ENCODE results near the gene OSBPL2. TPM values are rescaled to one million over a fixed set of nuclear protein-coding genes. Genes with fewer than 3 reads are reported as not detected.

The OSBPL2 gene
- polyA plus RNA-seq, 1 donor: 35.7 TPM

GRCh38 chr20:62197311-62197710, 41.0 kb upstream of the OSBPL2 start:
- H3K36me3 ChIP-seq (ENCODE audit: control insufficient read depth, insufficient read depth, low read length): peaks cover 64% of the 10 kb centered on the region
- no CpG with 5 or more reads among the region's 9 CpGs for WGBS (ENCODE audit: insufficient coverage, low lambda C conversion rate)
- no peak overlapping the region for H3K4me3 ChIP-seq (ENCODE audit: low read length)
- no peak for DNase-seq
- no peaks in the 10 kb centered on the region for H3K27me3 ChIP-seq (ENCODE audit: control insufficient read depth, insufficient read depth, low read length)
- no peak overlapping the region for H3K27ac ChIP-seq (ENCODE audit: low read length)
- H3K9me3 ChIP-seq (ENCODE audit: control insufficient read depth, low read depth, low read length): no peaks in the 10 kb centered on the region
- no peaks in the 10 kb centered on the region for H3K4me1 ChIP-seq (ENCODE audit: control insufficient read depth, insufficient read depth, low read length)

GRCh38 chr20:62197801-62198200, 40.5 kb upstream of the OSBPL2 start:
- Histone ChIP-seq H3K4me3 (ENCODE audit: low read length) (no peak overlapping the region), H3K36me3 (ENCODE audit: control insufficient read depth, insufficient read depth, low read length) (peaks cover 66% of the 10 kb centered on the region), H3K27me3 (ENCODE audit: control insufficient read depth, insufficient read depth, low read length) (no peaks in the 10 kb centered on the region), H3K27ac (ENCODE audit: low read length) (no peak overlapping the region), H3K9me3 (ENCODE audit: control insufficient read depth, low read depth, low read length) (no peaks in the 10 kb centered on the region), H3K4me1 (ENCODE audit: control insufficient read depth, insufficient read depth, low read length) (no peaks in the 10 kb centered on the region)
- DNase-seq: no peak
- no CpG with 5 or more reads among the region's 18 CpGs for WGBS (ENCODE audit: insufficient coverage, low lambda C conversion rate)

GRCh38 chr20:62198496-62198895, 39.8 kb upstream of the OSBPL2 start:
- Histone ChIP-seq H3K4me3 (ENCODE audit: low read length) (no peak overlapping the region), H3K9me3 (ENCODE audit: control insufficient read depth, low read depth, low read length) (no peaks in the 10 kb centered on the region), H3K27me3 (ENCODE audit: control insufficient read depth, insufficient read depth, low read length) (no peaks in the 10 kb centered on the region), H3K4me1 (ENCODE audit: control insufficient read depth, insufficient read depth, low read length) (no peaks in the 10 kb centered on the region), H3K27ac (ENCODE audit: low read length) (no peak overlapping the region), H3K36me3 (ENCODE audit: control insufficient read depth, insufficient read depth, low read length) (peaks cover 66% of the 10 kb centered on the region)
- DNase-seq: no peak
- WGBS (ENCODE audit: insufficient coverage, low lambda C conversion rate): no CpG with 5 or more reads among the region's 17 CpGs

GRCh38 chr20:62198931-62199330, 39.4 kb upstream of the OSBPL2 start:
- Histone ChIP-seq H3K9me3 (ENCODE audit: control insufficient read depth, low read depth, low read length) (no peaks in the 10 kb centered on the region), H3K36me3 (ENCODE audit: control insufficient read depth, insufficient read depth, low read length) (peaks cover 66% of the 10 kb centered on the region), H3K4me1 (ENCODE audit: control insufficient read depth, insufficient read depth, low read length) (no peaks in the 10 kb centered on the region), H3K27me3 (ENCODE audit: control insufficient read depth, insufficient read depth, low read length) (no peaks in the 10 kb centered on the region), H3K4me3 (ENCODE audit: low read length) (no peak overlapping the region), H3K27ac (ENCODE audit: low read length) (no peak overlapping the region)
- DNase-seq: no peak
- no CpG with 5 or more reads among the region's 18 CpGs for WGBS (ENCODE audit: insufficient coverage, low lambda C conversion rate)

GRCh38 chr20:62200491-62201172, 37.7 kb upstream of the OSBPL2 start:
- Histone ChIP-seq H3K27me3 (ENCODE audit: control insufficient read depth, insufficient read depth, low read length) (no peaks in the 10 kb centered on the region), H3K9me3 (ENCODE audit: control insufficient read depth, low read depth, low read length) (no peaks in the 10 kb centered on the region), H3K27ac (ENCODE audit: low read length) (no peak overlapping the region), H3K36me3 (ENCODE audit: control insufficient read depth, insufficient read depth, low read length) (peaks cover 61% of the 10 kb centered on the region), H3K4me1 (ENCODE audit: control insufficient read depth, insufficient read depth, low read length) (no peaks in the 10 kb centered on the region), H3K4me3 (ENCODE audit: low read length) (no peak overlapping the region)
- DNase-seq: no peak
- WGBS (ENCODE audit: insufficient coverage, low lambda C conversion rate): no CpG with 5 or more reads among the region's 38 CpGs

GRCh38 chr20:62201173-62202082, 36.9 kb upstream of the OSBPL2 start:
- WGBS (ENCODE audit: insufficient coverage, low lambda C conversion rate): no CpG with 5 or more reads among the region's 38 CpGs
- Histone ChIP-seq H3K4me3 (ENCODE audit: low read length) (no peak overlapping the region), H3K27ac (ENCODE audit: low read length) (no peak overlapping the region), H3K4me1 (ENCODE audit: control insufficient read depth, insufficient read depth, low read length) (no peaks in the 10 kb centered on the region), H3K27me3 (ENCODE audit: control insufficient read depth, insufficient read depth, low read length) (no peaks in the 10 kb centered on the region), H3K36me3 (ENCODE audit: control insufficient read depth, insufficient read depth, low read length) (peaks cover 56% of the 10 kb centered on the region), H3K9me3 (ENCODE audit: control insufficient read depth, low read depth, low read length) (no peaks in the 10 kb centered on the region)
- no peak for DNase-seq

GRCh38 chr20:62202083-62202395, 36.3 kb upstream of the OSBPL2 start:
- Histone ChIP-seq H3K9me3 (ENCODE audit: control insufficient read depth, low read depth, low read length) (no peaks in the 10 kb centered on the region), H3K27me3 (ENCODE audit: control insufficient read depth, insufficient read depth, low read length) (no peaks in the 10 kb centered on the region), H3K27ac (ENCODE audit: low read length) (no peak overlapping the region), H3K36me3 (ENCODE audit: control insufficient read depth, insufficient read depth, low read length) (peaks cover 56% of the 10 kb centered on the region), H3K4me3 (ENCODE audit: low read length) (no peak overlapping the region), H3K4me1 (ENCODE audit: control insufficient read depth, insufficient read depth, low read length) (no peaks in the 10 kb centered on the region)
- no CpG with 5 or more reads among the region's 5 CpGs for WGBS (ENCODE audit: insufficient coverage, low lambda C conversion rate)
- no peak for DNase-seq

- Histone ChIP-seq H3K4me1 (ENCODE audit: control insufficient read depth, insufficient read depth, low read length) (no peaks in the 10 kb centered on the region), H3K4me3 (ENCODE audit: low read length) (no peak overlapping the region), H3K9me3 (ENCODE audit: control insufficient read depth, low read depth, low read length) (no peaks in the 10 kb centered on the region), H3K27me3 (ENCODE audit: control insufficient read depth, insufficient read depth, low read length) (no peaks in the 10 kb centered on the region), H3K36me3 (ENCODE audit: control insufficient read depth, insufficient read depth, low read length) (peaks cover 49% of the 10 kb centered on the region), H3K27ac (ENCODE audit: low read length) (no peak overlapping the region)
- 95% methylated on average over 4 of the region's 23 CpGs for whole genome bisulfite sequencing (ENCODE audit: insufficient coverage, low lambda C conversion rate)
- DNase-seq: no peak
Measured at GRCh38 chr20:62202676-62203377, 35.5 kb upstream of the OSBPL2 start.

- Histone ChIP-seq H3K27ac (ENCODE audit: low read length) (no peak overlapping the region), H3K9me3 (ENCODE audit: control insufficient read depth, low read depth, low read length) (no peaks in the 10 kb centered on the region), H3K36me3 (ENCODE audit: control insufficient read depth, insufficient read depth, low read length) (peaks cover 42% of the 10 kb centered on the region), H3K4me1 (ENCODE audit: control insufficient read depth, insufficient read depth, low read length) (no peaks in the 10 kb centered on the region), H3K27me3 (ENCODE audit: control insufficient read depth, insufficient read depth, low read length) (peaks cover 2% of the 10 kb centered on the region), H3K4me3 (ENCODE audit: low read length) (no peak overlapping the region)
- no CpG with 5 or more reads among the region's 22 CpGs for WGBS (ENCODE audit: insufficient coverage, low lambda C conversion rate)
- DNase-seq: no peak
Measured at GRCh38 chr20:62203378-62204030, 34.8 kb upstream of the OSBPL2 start.
